MM.1S (cell line): ENCODE results near the gene RAB5IF.
A peak's percentile ranks its signal among the peaks of the same experiment; 100 is the strongest.

Source experiments
- DNase-seq: peaks from one replicate; pipeline ENCODE4 v3.0.0-alpha.2; 2015
- H2AFZ ChIP-seq: fragments of 300-600 bp; sonication (generic); 2 replicates; pipeline ENCODE4 v1.6.0; 2016; ENCODE audit warnings: antibody characterized with exemption, low read length
- H3F3A ChIP-seq: fragments of 300-600 bp; sonication (generic); 2 replicates; pipeline ENCODE4 v1.6.1; 2016; ENCODE audit warnings: mild to moderate bottlenecking, antibody characterized with exemption, low read length, moderate library complexity, mixed read lengths; ENCODE audit not compliant: insufficient read depth
- H3K27ac ChIP-seq: fragments of 300-600 bp; sonication (generic); 2 replicates; pipeline ENCODE4 v1.5.1; 2016; ENCODE audit warnings: mild to moderate bottlenecking, low read length
- H3K27me3 ChIP-seq: fragments of 300-600 bp; sonication (generic); replicated peaks from 2 replicates; pipeline ENCODE4 v1.6.0; 2016; ENCODE audit warnings: low read length; ENCODE audit not compliant: insufficient read depth
- H3K36me3 ChIP-seq: fragments of 300-600 bp; sonication (generic); replicated peaks from 2 replicates; pipeline ENCODE4 v1.6.1; 2016; ENCODE audit warnings: mild to moderate bottlenecking, low read length, mixed read lengths; ENCODE audit not compliant: insufficient read depth
- H3K4me1 ChIP-seq: fragments of 300-600 bp; sonication (generic); 2 replicates; pipeline ENCODE4 v1.6.1; 2016; ENCODE audit warnings: low read length, mixed read lengths
- H3K4me2 ChIP-seq: fragments of 300-600 bp; sonication (generic); 2 replicates; pipeline ENCODE4 v1.6.0; 2016; ENCODE audit warnings: low read depth, low read length
- H3K4me3 ChIP-seq: fragments of 300-600 bp; sonication (generic); 2 replicates; pipeline ENCODE4 v1.5.1; 2016; ENCODE audit warnings: low read length, mixed read lengths
- H3K79me2 ChIP-seq: fragments of 300-600 bp; sonication (generic); 2 replicates; pipeline ENCODE4 v1.6.1; 2016; ENCODE audit warnings: mixed run types, low read length, mixed read lengths
- H3K9ac ChIP-seq: fragments of 300-600 bp; sonication (generic); 2 replicates; pipeline ENCODE4 v1.6.1; 2016; ENCODE audit warnings: low read length, mixed read lengths
- H3K9me2 ChIP-seq: fragments of 300-600 bp; sonication (generic); replicated peaks from 2 replicates; pipeline ENCODE4 v1.6.1; 2016; ENCODE audit warnings: mild to moderate bottlenecking, low read length, mixed read lengths; ENCODE audit not compliant: insufficient read depth
- H3K9me3 ChIP-seq: fragments of 300-600 bp; sonication (generic); replicated peaks from 2 replicates; pipeline ENCODE4 v1.6.1; 2016; ENCODE audit warnings: mild to moderate bottlenecking, low read length, mixed read lengths; ENCODE audit not compliant: insufficient read depth
- H4K20me1 ChIP-seq: fragments of 300-600 bp; sonication (generic); 2 replicates; pipeline ENCODE4 v1.6.1; 2016; ENCODE audit warnings: mild to moderate bottlenecking, low read length, moderate library complexity, mixed read lengths; ENCODE audit not compliant: insufficient read depth
- EZH2 ChIP-seq: fragments of 300-600 bp; sonication (generic); optimal IDR thresholded peaks from 2 replicates; pipeline ENCODE3; 2017; ENCODE audit warnings: low read depth, mild to moderate bottlenecking, antibody characterized with exemption, low read length, mixed read lengths
- EZH2phosphoT487 ChIP-seq: fragments of 300-600 bp; sonication (generic); IDR thresholded peaks from 2 replicates; pipeline ENCODE4 v1.6.1; 2018; ENCODE audit warnings: antibody characterized with exemption, low read length
- TF ChIP-seq, protein P1 (sequence below): fragments of 300-600 bp; sonication (generic); IDR thresholded peaks from 2 replicates; pipeline ENCODE4 v1.5.1; 2016; ENCODE audit warnings: antibody characterized with exemption, low read length, mixed read lengths

Gene RAB5IF

DNA sequence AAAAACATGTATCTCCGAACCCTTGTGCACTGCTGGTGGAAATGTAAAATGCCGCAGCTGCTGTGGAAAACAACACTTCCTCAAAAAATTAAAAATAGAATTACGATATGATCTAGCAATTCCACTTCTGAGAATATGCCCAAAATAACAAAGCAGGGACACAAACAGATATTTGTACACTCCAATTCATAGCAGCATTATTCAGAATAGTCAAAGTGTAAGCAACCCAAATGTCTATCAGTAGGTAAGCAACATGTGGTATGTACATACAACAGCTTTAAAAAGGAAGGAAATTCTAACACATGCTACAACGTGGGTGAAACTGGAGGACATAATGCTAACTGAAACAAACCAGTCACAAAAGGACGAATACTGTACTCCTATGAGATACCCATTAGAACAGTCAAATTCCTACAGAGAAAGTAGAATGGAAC lies 5.7 kb upstream of the RAB5IF start:
- Histone ChIP-seq H2AFZ (no peak overlapping the region), H3K27me3 (no peaks in the 10 kb centered on the region), H3K4me3 (no peak overlapping the region), H3K27ac (peak overlapping the region; percentile 4; the same call in 1 of the 2 replicates), H3K4me2 (no peak overlapping the region), H4K20me1 (no peaks in the 10 kb centered on the region), H3K4me1 (peaks cover 17% of the 10 kb centered on the region), H3K9me2 (no peaks in the 10 kb centered on the region), H3K9ac (no peak overlapping the region), H3K36me3 (no peaks in the 10 kb centered on the region), H3F3A (peaks cover 26% of the 10 kb centered on the region), H3K79me2 (no peaks in the 10 kb centered on the region), H3K9me3 (no peaks in the 10 kb centered on the region)
- no peak for DNase-seq
- TF ChIP-seq EZH2 (no peak), EZH2phosphoT487 (no peak)
- TF ChIP-seq, protein P1, sequence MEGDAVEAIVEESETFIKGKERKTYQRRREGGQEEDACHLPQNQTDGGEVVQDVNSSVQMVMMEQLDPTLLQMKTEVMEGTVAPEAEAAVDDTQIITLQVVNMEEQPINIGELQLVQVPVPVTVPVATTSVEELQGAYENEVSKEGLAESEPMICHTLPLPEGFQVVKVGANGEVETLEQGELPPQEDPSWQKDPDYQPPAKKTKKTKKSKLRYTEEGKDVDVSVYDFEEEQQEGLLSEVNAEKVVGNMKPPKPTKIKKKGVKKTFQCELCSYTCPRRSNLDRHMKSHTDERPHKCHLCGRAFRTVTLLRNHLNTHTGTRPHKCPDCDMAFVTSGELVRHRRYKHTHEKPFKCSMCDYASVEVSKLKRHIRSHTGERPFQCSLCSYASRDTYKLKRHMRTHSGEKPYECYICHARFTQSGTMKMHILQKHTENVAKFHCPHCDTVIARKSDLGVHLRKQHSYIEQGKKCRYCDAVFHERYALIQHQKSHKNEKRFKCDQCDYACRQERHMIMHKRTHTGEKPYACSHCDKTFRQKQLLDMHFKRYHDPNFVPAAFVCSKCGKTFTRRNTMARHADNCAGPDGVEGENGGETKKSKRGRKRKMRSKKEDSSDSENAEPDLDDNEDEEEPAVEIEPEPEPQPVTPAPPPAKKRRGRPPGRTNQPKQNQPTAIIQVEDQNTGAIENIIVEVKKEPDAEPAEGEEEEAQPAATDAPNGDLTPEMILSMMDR, result no peak

DNA sequence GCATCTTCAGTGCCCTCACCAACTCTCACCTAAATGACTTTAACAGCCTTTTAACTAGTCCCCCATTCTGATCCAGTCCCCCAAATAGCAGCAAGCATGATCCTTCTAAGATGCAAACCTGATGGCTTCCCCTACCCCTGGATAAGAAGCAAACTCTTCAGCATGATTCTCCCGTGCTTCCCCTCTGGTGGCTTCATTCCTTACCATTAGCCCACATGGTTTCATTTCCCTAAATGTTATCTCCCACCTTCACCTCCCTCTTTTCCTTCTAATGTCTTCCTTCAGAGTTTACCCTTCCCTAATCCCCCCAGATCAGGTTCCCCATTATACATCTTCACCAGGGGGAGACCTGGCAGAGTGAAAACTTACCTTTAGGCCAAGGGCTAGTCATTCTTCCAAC lies 4.0 kb upstream of the RAB5IF start:
- no peaks in the 10 kb centered on the region for H3K27me3 ChIP-seq
- H2AFZ ChIP-seq, result no peak overlapping the region
- H3K4me1 ChIP-seq, result peaks cover 15% of the 10 kb centered on the region
- H3K27ac ChIP-seq, result no peak overlapping the region
- TF ChIP-seq EZH2 (no peak), EZH2phosphoT487 (no peak)
- TF ChIP-seq, protein P1, result no peak
- no peak overlapping the region for H3K9ac ChIP-seq
- no peak for DNase-seq
- H3K4me2 ChIP-seq, result no peak overlapping the region
- H4K20me1 ChIP-seq, result no peaks in the 10 kb centered on the region
- peaks cover 10% of the 10 kb centered on the region for H3K79me2 ChIP-seq
- peaks cover 23% of the 10 kb centered on the region; the same call in 1 of the 2 replicates for H3F3A ChIP-seq
- no peaks in the 10 kb centered on the region for H3K9me3 ChIP-seq
- no peaks in the 10 kb centered on the region for H3K9me2 ChIP-seq
- no peak overlapping the region for H3K4me3 ChIP-seq
- no peaks in the 10 kb centered on the region for H3K36me3 ChIP-seq

GRCh38 chr20:36604952-36605398 lies 604 bp upstream of the RAB5IF start:
- H3K36me3 ChIP-seq, result peaks cover 10% of the 10 kb centered on the region; the same call in 1 of the 2 replicates
- H3F3A ChIP-seq, result peaks cover 27% of the 10 kb centered on the region; the same call in 1 of the 2 replicates
- H3K9me3 ChIP-seq, result no peaks in the 10 kb centered on the region
- DNase-seq, result peak; percentile 72
- H3K27ac ChIP-seq, result peak overlapping the region; percentile 98
- H3K27me3 ChIP-seq, result no peaks in the 10 kb centered on the region
- H3K4me3 ChIP-seq, result peak overlapping the region; percentile 97
- H3K79me2 ChIP-seq, result peaks cover 43% of the 10 kb centered on the region
- H3K9me2 ChIP-seq, result no peaks in the 10 kb centered on the region
- TF ChIP-seq EZH2 (no peak), EZH2phosphoT487 (no peak)
- TF ChIP-seq, protein P1, result no peak
- peak overlapping the region; percentile 79 for H2AFZ ChIP-seq
- H3K4me1 ChIP-seq, result peaks cover 16% of the 10 kb centered on the region
- peak overlapping the region; percentile 87 for H3K4me2 ChIP-seq
- no peaks in the 10 kb centered on the region for H4K20me1 ChIP-seq
- peak overlapping the region; percentile 94 for H3K9ac ChIP-seq
